Parathyroid adenoma (tissue), 2 donors: ENCODE data around the gene PDCD4.

Source experiments
- H2AFZ ChIP-seq: fragments of 300-600 bp; sonication (generic); one replicate; pipeline ENCODE4 v1.7.0; 2017; ENCODE audit warnings: antibody characterized with exemption, mild to moderate bottlenecking
- H3K27ac ChIP-seq: fragments of 300-600 bp; sonication (generic); one replicate; pipeline ENCODE4 v1.7.0; 2017
- H3K27me3 ChIP-seq: fragments of 300-600 bp; sonication (generic); one replicate; pipeline ENCODE4 v1.7.0; 2017; ENCODE audit warnings: low read length; ENCODE audit not compliant: control insufficient read depth, insufficient read depth
- H3K36me3 ChIP-seq: fragments of 300-600 bp; sonication (generic); one replicate; pipeline ENCODE4 v1.7.0; 2017; ENCODE audit warnings: low read length; ENCODE audit not compliant: control insufficient read depth, insufficient read depth
- H3K4me1 ChIP-seq: fragments of 300-600 bp; sonication (generic); one replicate; pipeline ENCODE4 v1.7.0; 2017; ENCODE audit warnings: control low read depth
- H3K4me2 ChIP-seq: fragments of 300-600 bp; sonication (generic); one replicate; pipeline ENCODE4 v1.7.0; 2017; ENCODE audit warnings: low read length
- H3K4me3 ChIP-seq: fragments of 300-600 bp; sonication (generic); one replicate; pipeline ENCODE4 v1.7.0; 2017; ENCODE audit warnings: low read depth, low read length
- H3K79me2 ChIP-seq: fragments of 300-600 bp; sonication (generic); one replicate; pipeline ENCODE4 v1.7.0; 2017; ENCODE audit warnings: control low read depth
- H3K9ac ChIP-seq: fragments of 300-600 bp; sonication (generic); one replicate; pipeline ENCODE4 v1.7.0; 2017; ENCODE audit warnings: mild to moderate bottlenecking
- H3K9me3 ChIP-seq: fragments of 300-600 bp; sonication (generic); one replicate; pipeline ENCODE4 v1.7.0; 2017; ENCODE audit warnings: low read length; ENCODE audit not compliant: control insufficient read depth
- CTCF ChIP-seq: fragments of 300-600 bp; sonication (generic); IDR thresholded peaks from one replicate; pipeline ENCODE4 v1.7.0; 2017; ENCODE audit warnings: antibody characterized with exemption, mild to moderate bottlenecking
- donor health status: primary hyperparathyroidism.

PDCD4 gene

GRCh38 chr10:110900983-110901382, 29.3 kb downstream of the PDCD4 start:
- H3K27ac ChIP-seq: peak overlapping the region; percentile 60
- no peaks in the 10 kb centered on the region for H3K27me3 ChIP-seq
- H3K4me1 ChIP-seq: peaks cover 37% of the 10 kb centered on the region
- H3K9ac ChIP-seq: no peak overlapping the region
- peak overlapping the region; percentile 7 for H3K4me3 ChIP-seq
- no peak overlapping the region for H2AFZ ChIP-seq
- H3K4me2 ChIP-seq: peak overlapping the region; percentile 13
- H3K79me2 ChIP-seq: peaks cover 5% of the 10 kb centered on the region
- H3K36me3 ChIP-seq: peaks cover 5% of the 10 kb centered on the region
- H3K9me3 ChIP-seq: no peaks in the 10 kb centered on the region
- TF ChIP-seq CTCF: no peak

DNA sequence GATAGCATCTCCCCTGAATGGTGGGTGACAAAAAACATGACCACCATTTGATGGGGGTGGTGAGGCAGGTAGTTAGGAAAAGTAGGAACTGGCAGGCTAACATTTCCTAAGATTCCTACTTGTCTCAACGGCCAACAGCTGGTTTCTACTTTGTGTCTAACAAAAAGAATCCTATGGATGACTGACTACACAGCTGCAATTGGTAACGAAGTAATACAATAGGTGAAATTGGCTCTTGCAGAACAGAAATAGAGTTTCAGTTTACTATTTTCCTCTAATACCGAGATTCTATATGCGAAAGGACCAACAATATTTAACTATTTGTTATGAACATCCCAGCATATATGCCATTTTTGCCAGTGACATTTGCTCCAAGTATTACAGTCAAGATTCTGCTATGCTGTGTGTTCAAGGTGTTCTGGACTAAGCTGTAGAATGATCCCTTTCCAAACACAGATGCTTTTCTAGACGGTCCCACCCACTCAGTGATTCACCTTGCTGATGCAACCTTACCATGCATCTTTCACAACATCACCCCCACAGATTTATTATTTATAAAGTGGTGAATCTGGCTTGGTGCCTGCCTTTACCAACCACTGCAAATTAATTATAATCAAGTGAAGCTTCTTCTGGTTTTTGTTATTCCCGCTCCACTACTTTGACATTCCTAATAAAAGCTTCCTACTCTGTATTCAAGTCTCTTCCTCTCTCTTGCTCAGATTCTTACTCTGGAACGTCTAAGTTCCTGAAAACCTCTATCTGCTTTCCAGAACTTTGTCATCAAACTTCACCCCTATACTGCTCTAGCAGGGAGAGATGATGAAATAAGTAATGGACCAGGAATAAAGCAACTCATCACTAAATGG, 30.5 kb downstream of the PDCD4 start:
- Histone ChIP-seq H3K27me3 (no peaks in the 10 kb centered on the region), H3K9ac (no peak overlapping the region), H3K4me1 (peaks cover 34% of the 10 kb centered on the region), H2AFZ (no peak overlapping the region), H3K36me3 (peaks cover 5% of the 10 kb centered on the region), H3K27ac (peak overlapping the region; percentile 60), H3K4me3 (no peak overlapping the region), H3K79me2 (peaks cover 2% of the 10 kb centered on the region), H3K9me3 (no peaks in the 10 kb centered on the region), H3K4me2 (peak overlapping the region; percentile 35)
- TF ChIP-seq CTCF: no peak

DNA sequence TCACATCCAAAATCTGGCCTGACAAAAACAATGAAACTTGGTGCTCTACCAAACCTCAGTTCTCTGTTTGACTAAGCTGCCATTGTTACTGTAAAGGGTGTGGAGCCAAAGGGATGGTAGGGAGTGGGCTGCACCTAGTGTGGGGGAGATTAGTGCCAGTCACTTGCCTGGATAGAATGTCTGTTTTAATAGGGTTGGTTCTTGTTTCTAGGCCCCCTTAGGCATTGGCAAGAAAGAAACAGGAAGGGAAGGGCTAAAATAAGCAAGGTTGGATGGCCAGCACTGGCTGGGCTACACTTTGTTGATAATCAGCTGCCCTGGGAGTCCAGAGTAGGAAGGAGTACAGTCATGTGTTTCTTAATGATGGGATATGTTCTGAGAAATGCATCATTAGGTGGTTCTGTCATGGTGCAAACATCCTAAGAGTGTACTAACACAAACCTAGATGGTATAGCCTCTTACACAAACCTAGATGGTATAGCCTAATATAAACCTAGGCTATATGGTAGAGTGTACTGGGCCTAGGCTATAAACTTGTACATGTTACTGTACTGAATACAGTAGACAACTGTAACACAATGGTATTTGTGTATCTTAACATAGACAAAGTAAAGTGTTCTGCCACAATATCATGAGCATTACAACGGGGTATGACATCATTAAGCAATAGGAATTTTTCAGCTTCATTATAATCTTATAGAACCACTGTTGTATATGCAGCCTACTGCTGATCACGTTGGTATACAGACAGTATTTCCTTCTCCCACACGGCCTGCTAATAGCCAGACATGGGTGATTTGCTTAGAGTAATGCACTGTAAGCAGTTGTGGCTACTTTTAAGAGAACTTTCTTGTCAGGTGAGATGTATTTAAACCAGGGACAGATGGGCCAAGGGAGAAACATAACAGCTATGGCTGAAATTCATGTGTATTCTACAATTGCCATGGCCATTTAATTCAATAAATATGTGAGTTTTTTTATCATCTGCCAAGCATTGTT, 31.9 kb downstream of the PDCD4 start:
- Histone ChIP-seq H2AFZ (no peak overlapping the region), H3K27me3 (no peaks in the 10 kb centered on the region), H3K4me1 (peaks cover 43% of the 10 kb centered on the region), H3K4me3 (no peak overlapping the region), H3K36me3 (no peaks in the 10 kb centered on the region), H3K9me3 (no peaks in the 10 kb centered on the region), H3K9ac (no peak overlapping the region), H3K79me2 (peaks cover 2% of the 10 kb centered on the region), H3K4me2 (peak overlapping the region; percentile 25), H3K27ac (peak overlapping the region; percentile 60)
- no peak for TF ChIP-seq CTCF

- no peaks in the 10 kb centered on the region for H3K36me3 ChIP-seq
- no peak overlapping the region for H3K9ac ChIP-seq
Measured at GRCh38 chr10:110910138-110910537, 38.4 kb downstream of the PDCD4 start.

More at GRCh38 chr10:110910138-110910537, 38.4 kb downstream of the PDCD4 start:
- Histone ChIP-seq H3K27ac (peak overlapping the region; percentile 16), H3K4me1 (peaks cover 30% of the 10 kb centered on the region), H3K27me3 (no peaks in the 10 kb centered on the region), H3K9me3 (no peaks in the 10 kb centered on the region), H3K4me3 (no peak overlapping the region), H2AFZ (no peak overlapping the region), H3K4me2 (no peak overlapping the region), H3K79me2 (no peaks in the 10 kb centered on the region)
- no peak for TF ChIP-seq CTCF
